OCI-LY7 (cell line): Measurements from ENCODE around the gene SMIM14. TPM values are rescaled to one million over a fixed set of nuclear protein-coding genes. Genes with fewer than 3 reads are reported as not detected.

Source experiments
- BruUV-seq: library from RNA; stranded (reverse); fragments of 400-500 nt; replicated peaks from 2 replicates; lab custom pipeline; 2021; lab: Mats Ljungman, UMichigan
- CTCF ChIA-PET: fragments of 300-600 bp; sonication (Branson Sonifier 250); formaldehyde crosslinking; loops from one replicate; lab custom pipeline; 2022; ENCODE audit warnings: antibody characterized with exemption; ENCODE audit not compliant: unreplicated experiment; lab: Charles Lee
- POLR2A ChIA-PET: fragments of 300-600 bp; sonication (Branson Sonifier 250); formaldehyde crosslinking; loops from one replicate; lab custom pipeline; 2022; ENCODE audit warnings: antibody characterized with exemption; lab: Charles Lee
- DNase-seq: peaks from one replicate; pipeline ENCODE4 v3.0.0-alpha.2; 2015; ENCODE audit warnings: low spot score
- H2AFZ ChIP-seq: fragments of 200-600 bp; sonication (generic), shearing (Covaris generic); 2 replicates; pipeline ENCODE4 v1.6.1; 2014; ENCODE audit warnings: mild to moderate bottlenecking, antibody characterized with exemption, low read length, moderate library complexity
- H3K27ac ChIP-seq: fragments of 200-600 bp; sonication (generic); 2 replicates; pipeline ENCODE4 v1.5.1; 2014; ENCODE audit warnings: mixed run types, low read depth, mild to moderate bottlenecking, moderate library complexity, low read length, inconsistent platforms; ENCODE audit not compliant: poor library complexity, severe bottlenecking
- H3K36me3 ChIP-seq: fragments of 200-600 bp; sonication (generic); 2 replicates; pipeline ENCODE4 v1.6.1; 2014; ENCODE audit warnings: mild to moderate bottlenecking, antibody characterized with exemption, low read length, moderate library complexity, mixed read lengths; ENCODE audit not compliant: insufficient read depth
- H3K4me1 ChIP-seq: fragments of 200-600 bp; sonication (generic); 2 replicates; pipeline ENCODE4 v1.5.1; 2014; ENCODE audit warnings: mild to moderate bottlenecking, low read length; ENCODE audit not compliant: insufficient read depth, poor library complexity, severe bottlenecking
- H3K4me2 ChIP-seq: fragments of 200-600 bp; sonication (generic); 2 replicates; pipeline ENCODE4 v1.6.1; 2014; ENCODE audit warnings: mild to moderate bottlenecking, low read length
- H3K4me3 ChIP-seq: fragments of 200-600 bp; sonication (generic); 2 replicates; pipeline ENCODE4 v1.5.1; 2014; ENCODE audit warnings: mild to moderate bottlenecking, low read depth, low read length; ENCODE audit not compliant: poor library complexity, severe bottlenecking
- H3K79me2 ChIP-seq: fragments of 200-600 bp; sonication (generic); 2 replicates; pipeline ENCODE4 v1.6.1; 2016; ENCODE audit warnings: low read depth, mild to moderate bottlenecking, low read length, moderate library complexity, mixed read lengths; ENCODE audit not compliant: insufficient read depth
- H3K9me2 ChIP-seq: fragments of 200-600 bp; sonication (generic); 2 replicates; pipeline ENCODE4 v1.6.1; 2016; ENCODE audit warnings: mild to moderate bottlenecking, low read length, mixed read lengths; ENCODE audit not compliant: insufficient read depth
- H3K9me3 ChIP-seq: fragments of 200-600 bp; sonication (generic); 2 replicates; pipeline ENCODE4 v1.6.1; 2014; ENCODE audit warnings: mild to moderate bottlenecking, mixed run types, low read length, mixed read lengths
- H4K20me1 ChIP-seq: fragments of 200-600 bp; sonication (generic); 2 replicates; pipeline ENCODE4 v1.6.1; 2014; ENCODE audit warnings: mild to moderate bottlenecking, antibody characterized with exemption, low read length, moderate library complexity, mixed read lengths; ENCODE audit not compliant: insufficient read depth
- EZH2phosphoT487 ChIP-seq: fragments of 200-600 bp; sonication (generic); IDR thresholded peaks from 2 replicates; pipeline ENCODE4 v1.6.1; 2018; ENCODE audit warnings: low read depth, borderline replicate concordance, mild to moderate bottlenecking, mixed run types, antibody characterized with exemption, low read length, moderate library complexity, mixed read lengths
- intact Hi-C: fragments of 100-400 bp; cut with micrococcal nuclease; formaldehyde crosslinking; loops from one replicate; pipeline ENCODE4 v1.10.0; 2022; ENCODE audit not compliant: unreplicated experiment
- total RNA-seq, 2 experiments: library from RNA; depleted of rRNA in 1 of 2; stranded (reverse); fragments of >200 nt in 1 of 2; shearing (Covaris generic) in 1 of 2; gene quantifications; 2 replicates each; pipeline ENCODE4 v1.2.3, GENCODE V29; 2014 to 2022
- TF ChIP-seq, protein P1 (sequence below): fragments of 200-600 bp; sonication (generic); conservative IDR thresholded peaks from 2 replicates; pipeline ENCODE4 v1.5.1; 2014; ENCODE audit warnings: mild to moderate bottlenecking, antibody characterized with exemption, low read length, moderate library complexity, mixed read lengths

Gene SMIM14
- total RNA-seq, 2 experiments from 2014 or later, result 1.8 TPM; not detected in 1

DNA sequence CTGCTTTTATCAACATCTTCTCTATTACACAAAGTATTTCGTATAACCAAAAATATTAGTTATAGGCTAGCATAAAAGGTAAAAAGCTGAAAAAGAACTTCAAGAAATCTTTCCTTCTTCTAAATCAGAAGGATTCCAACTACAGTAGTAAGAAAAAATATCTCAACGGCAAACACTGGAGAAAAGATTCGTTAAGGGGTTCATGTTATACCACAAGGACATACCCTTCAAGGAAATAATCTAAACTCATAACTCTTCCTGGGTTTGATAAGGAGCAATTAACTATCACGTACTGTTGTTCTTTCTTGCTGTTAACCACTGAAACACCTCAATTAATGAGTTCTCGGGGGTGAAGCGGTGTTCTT is 1.5 kb downstream of the SMIM14 start:
- Histone ChIP-seq H4K20me1 (no peaks in the 10 kb centered on the region), H3K4me3 (peak overlapping the region; percentile 68), H3K4me1 (peaks cover 26% of the 10 kb centered on the region), H3K9me3 (no peaks in the 10 kb centered on the region), H2AFZ (no peak overlapping the region), H3K9me2 (no peaks in the 10 kb centered on the region), H3K27ac (no peak overlapping the region), H3K36me3 (no peaks in the 10 kb centered on the region), H3K79me2 (no peaks in the 10 kb centered on the region), H3K4me2 (peak overlapping the region; percentile 87)
- POLR2A ChIA-PET, result interaction anchor here (0.6 to 1.9 kb wide), 2 partner anchors 8 to 221 kb away, joined by 3 to 4 read pairs; no protein-coding TSS in a partner anchor
- intact Hi-C loops, result loop anchor here (5.0 to 10.0 kb wide), 2 partner anchors 110 to 172 kb away; partner anchors contain the start of gene UGDH
- DNase-seq, result no peak
- BruUV-seq, result no TSS peak
- CTCF ChIA-PET, result no interaction called here
- TF ChIP-seq, protein P1, sequence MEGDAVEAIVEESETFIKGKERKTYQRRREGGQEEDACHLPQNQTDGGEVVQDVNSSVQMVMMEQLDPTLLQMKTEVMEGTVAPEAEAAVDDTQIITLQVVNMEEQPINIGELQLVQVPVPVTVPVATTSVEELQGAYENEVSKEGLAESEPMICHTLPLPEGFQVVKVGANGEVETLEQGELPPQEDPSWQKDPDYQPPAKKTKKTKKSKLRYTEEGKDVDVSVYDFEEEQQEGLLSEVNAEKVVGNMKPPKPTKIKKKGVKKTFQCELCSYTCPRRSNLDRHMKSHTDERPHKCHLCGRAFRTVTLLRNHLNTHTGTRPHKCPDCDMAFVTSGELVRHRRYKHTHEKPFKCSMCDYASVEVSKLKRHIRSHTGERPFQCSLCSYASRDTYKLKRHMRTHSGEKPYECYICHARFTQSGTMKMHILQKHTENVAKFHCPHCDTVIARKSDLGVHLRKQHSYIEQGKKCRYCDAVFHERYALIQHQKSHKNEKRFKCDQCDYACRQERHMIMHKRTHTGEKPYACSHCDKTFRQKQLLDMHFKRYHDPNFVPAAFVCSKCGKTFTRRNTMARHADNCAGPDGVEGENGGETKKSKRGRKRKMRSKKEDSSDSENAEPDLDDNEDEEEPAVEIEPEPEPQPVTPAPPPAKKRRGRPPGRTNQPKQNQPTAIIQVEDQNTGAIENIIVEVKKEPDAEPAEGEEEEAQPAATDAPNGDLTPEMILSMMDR, result no peak
- no peak; the same call in 1 of the 2 replicates for TF ChIP-seq EZH2phosphoT487

DNA sequence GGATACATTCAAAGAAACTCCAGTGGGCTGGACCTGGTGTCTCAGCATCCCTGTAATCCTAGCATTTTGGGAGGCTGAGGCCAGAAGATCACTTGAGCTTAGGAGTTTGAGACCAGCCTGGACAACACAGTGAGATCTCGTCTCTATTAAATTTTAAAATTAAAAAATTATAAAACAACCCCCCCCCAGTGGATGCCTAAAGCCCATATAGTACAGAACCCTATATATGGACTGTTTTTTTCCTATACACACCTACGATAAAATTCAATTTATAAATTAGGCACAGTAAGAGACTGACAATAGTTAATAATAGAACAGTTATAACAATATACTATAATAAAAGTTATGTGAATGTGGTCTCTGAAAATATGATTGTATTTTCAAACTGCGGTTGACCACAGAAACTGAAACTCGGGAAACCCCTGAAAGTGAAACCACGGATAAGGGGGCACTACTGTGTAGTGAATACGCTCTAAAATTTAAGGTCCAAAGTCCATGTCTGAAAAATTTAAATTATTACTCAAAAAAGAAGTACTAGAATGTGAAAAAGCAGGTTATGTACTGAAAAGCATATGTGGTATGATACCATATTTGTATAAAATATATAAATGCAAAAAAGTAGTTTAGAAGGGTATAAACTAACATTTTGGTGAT is 2.0 kb downstream of the SMIM14 start:
- Histone ChIP-seq H2AFZ (no peak overlapping the region), H3K4me2 (peak overlapping the region; percentile 87), H4K20me1 (no peaks in the 10 kb centered on the region), H3K79me2 (no peaks in the 10 kb centered on the region), H3K36me3 (no peaks in the 10 kb centered on the region), H3K4me3 (no peak overlapping the region), H3K9me2 (no peaks in the 10 kb centered on the region), H3K4me1 (peaks cover 32% of the 10 kb centered on the region), H3K9me3 (no peaks in the 10 kb centered on the region), H3K27ac (no peak overlapping the region)
- no TSS peak for BruUV-seq
- no peak for DNase-seq
- ChIA-PET CTCF (no interaction called here), POLR2A (interaction anchor here (0.6 kb wide), 2 partner anchors 11 to 222 kb away, joined by 3 to 4 read pairs; no protein-coding TSS in a partner anchor)
- intact Hi-C loops, result loop anchor here (5.0 to 10.0 kb wide), 2 partner anchors 109 to 172 kb away; partner anchors contain the start of gene UGDH
- TF ChIP-seq, protein P1, result peak; percentile 45; the same call in 1 of the 2 replicates
- TF ChIP-seq EZH2phosphoT487, result no peak

DNA sequence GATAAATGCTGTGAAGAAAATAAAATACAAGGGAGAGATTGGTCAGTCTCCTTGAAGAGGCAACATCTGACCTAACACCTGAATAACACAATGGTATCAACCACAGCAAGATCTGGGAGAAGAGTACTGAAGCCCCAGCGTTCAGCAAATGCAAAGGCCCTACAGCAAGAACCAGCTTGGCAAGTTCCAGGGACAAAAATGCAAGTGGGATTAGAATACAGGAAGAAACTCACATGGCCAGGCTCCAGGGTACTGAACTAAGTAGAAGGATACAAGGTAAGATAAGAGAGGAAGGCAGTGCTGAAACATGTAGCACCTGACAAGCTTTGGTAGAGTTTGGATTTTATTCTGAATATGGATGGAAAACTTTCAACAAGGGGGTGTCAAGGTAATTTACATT is 3.6 kb downstream of the SMIM14 start:
- ChIA-PET POLR2A (interaction anchor here (0.8 to 1.2 kb wide), 2 partner anchors 9 to 271 kb away, joined by 3 read pairs; no protein-coding TSS in a partner anchor), CTCF (no interaction called here)
- Histone ChIP-seq H3K79me2 (no peaks in the 10 kb centered on the region), H3K9me2 (no peaks in the 10 kb centered on the region), H3K36me3 (no peaks in the 10 kb centered on the region), H3K27ac (no peak overlapping the region), H3K4me1 (peaks cover 47% of the 10 kb centered on the region), H3K4me3 (no peak overlapping the region), H3K9me3 (no peaks in the 10 kb centered on the region), H4K20me1 (no peaks in the 10 kb centered on the region), H3K4me2 (no peak overlapping the region), H2AFZ (no peak overlapping the region)
- intact Hi-C loops, result loop anchor here (5.0 to 10.0 kb wide), 2 partner anchors 108 to 170 kb away; partner anchors contain the start of gene UGDH
- DNase-seq, result no peak
- no TSS peak for BruUV-seq
- TF ChIP-seq EZH2phosphoT487, result no peak
- TF ChIP-seq, protein P1, result no peak
